H9 (cell line): ENCODE results near the gene GPR176. TPM values are rescaled to one million over a fixed set of nuclear protein-coding genes. Genes with fewer than 3 reads are reported as not detected.

Experiments
- DNase-seq: peaks from one replicate; pipeline ENCODE4 v3.0.0-alpha.2; 2017
- H2AFZ ChIP-seq: one replicate; pipeline ENCODE4 v1.6.1; 2013; ENCODE audit warnings: mild to moderate bottlenecking, low read length, control low read depth, moderate library complexity
- H2AK5ac ChIP-seq: 2 replicates; pipeline ENCODE4 v1.6.1; 2013; ENCODE audit warnings: low read length, control low read depth, mixed read lengths; ENCODE audit not compliant: insufficient read length
- H2BK120ac ChIP-seq: one replicate; pipeline ENCODE4 v1.6.1; 2013; ENCODE audit warnings: low read depth, mild to moderate bottlenecking, low read length, control low read depth, inconsistent platforms; ENCODE audit not compliant: poor library complexity, severe bottlenecking
- H2BK12ac ChIP-seq: 2 replicates; pipeline ENCODE4 v1.6.1; 2013; ENCODE audit warnings: low read length, control low read depth, mixed read lengths, low read depth; ENCODE audit not compliant: insufficient read length
- H2BK15ac ChIP-seq: 2 replicates; pipeline ENCODE4 v1.6.1; 2013; ENCODE audit warnings: low read depth, low read length, control low read depth
- H2BK20ac ChIP-seq: one replicate; pipeline ENCODE4 v1.6.1; 2013; ENCODE audit warnings: low read depth, mild to moderate bottlenecking, low read length, control low read depth, inconsistent platforms; ENCODE audit not compliant: poor library complexity, severe bottlenecking
- H2BK5ac ChIP-seq: 2 replicates; pipeline ENCODE4 v1.6.1; 2013; ENCODE audit warnings: low read length, control low read depth, mixed read lengths; ENCODE audit not compliant: insufficient read length
- H3K14ac ChIP-seq: 2 replicates; pipeline ENCODE4 v1.6.1; 2013; ENCODE audit warnings: low read length, control low read depth; ENCODE audit not compliant: insufficient read depth
- H3K18ac ChIP-seq: 2 replicates; pipeline ENCODE4 v1.6.1; 2013; ENCODE audit warnings: low read depth, mild to moderate bottlenecking, mixed read lengths, low read length, control low read depth; ENCODE audit not compliant: insufficient read length
- H3K23ac ChIP-seq: 2 replicates; pipeline ENCODE4 v1.6.1; 2013; ENCODE audit warnings: low read length, control low read depth, mixed read lengths, low read depth; ENCODE audit not compliant: insufficient read length
- H3K23me2 ChIP-seq: 2 replicates; pipeline ENCODE4 v1.6.1; 2013; ENCODE audit warnings: low read depth, mild to moderate bottlenecking, mixed read lengths, low read length, control low read depth; ENCODE audit not compliant: insufficient read length, poor library complexity, severe bottlenecking
- H3K27ac ChIP-seq: 2 replicates; pipeline ENCODE4 v1.5.1; 2013; ENCODE audit warnings: low read length, control low read depth, mixed read lengths, low read depth; ENCODE audit not compliant: insufficient read length
- H3K27me3 ChIP-seq: 2 replicates; pipeline ENCODE4 v1.6.1; 2013; ENCODE audit warnings: low read length, control low read depth, inconsistent platforms; ENCODE audit not compliant: insufficient read depth
- H3K4ac ChIP-seq: 2 replicates; pipeline ENCODE4 v1.6.1; 2013; ENCODE audit warnings: low read depth, mild to moderate bottlenecking, control low read depth, inconsistent platforms, low read length, moderate library complexity
- H3K4me1 ChIP-seq: 2 replicates; pipeline ENCODE4 v1.6.1; 2013; ENCODE audit warnings: low read length, control low read depth, inconsistent platforms; ENCODE audit not compliant: insufficient read depth
- H3K4me2 ChIP-seq: 2 replicates; pipeline ENCODE4 v1.6.1; 2013; ENCODE audit warnings: low read length, control low read depth, mixed read lengths; ENCODE audit not compliant: insufficient read length, insufficient read depth
- H3K56ac ChIP-seq: 2 replicates; pipeline ENCODE4 v1.6.1; 2013; ENCODE audit warnings: low read depth, mild to moderate bottlenecking, mixed read lengths, low read length, control low read depth; ENCODE audit not compliant: insufficient read length
- H3K79me1 ChIP-seq: 2 replicates; pipeline ENCODE4 v1.6.1; 2013; ENCODE audit warnings: low read depth, mild to moderate bottlenecking, moderate library complexity, low read length, control low read depth, inconsistent platforms; ENCODE audit not compliant: insufficient read depth, poor library complexity, severe bottlenecking
- H3K79me2 ChIP-seq: 2 replicates; pipeline ENCODE4 v1.6.1; 2013; ENCODE audit warnings: low read length, control low read depth, inconsistent platforms; ENCODE audit not compliant: insufficient read depth
- H3K9ac ChIP-seq: 2 replicates; pipeline ENCODE4 v1.6.1; 2013; ENCODE audit warnings: low read length, control low read depth, mixed read lengths; ENCODE audit not compliant: insufficient read length; ENCODE audit errors: extremely low read depth
- H3K9me3 ChIP-seq: one replicate; pipeline ENCODE4 v1.6.1; 2013; ENCODE audit warnings: low read depth, low read length, inconsistent platforms; ENCODE audit not compliant: control insufficient read depth
- H3T11ph ChIP-seq: one replicate; pipeline ENCODE4 v1.6.1; 2013; ENCODE audit warnings: mild to moderate bottlenecking, low read length, control low read depth, inconsistent platforms
- H4K20me1 ChIP-seq: one replicate; pipeline ENCODE4 v1.6.1; 2013; ENCODE audit not compliant: control insufficient read depth, insufficient read length, insufficient read depth
- H4K5ac ChIP-seq: 2 replicates; pipeline ENCODE4 v1.6.1; 2013; ENCODE audit warnings: low read depth, mild to moderate bottlenecking, mixed read lengths, low read length, control low read depth; ENCODE audit not compliant: insufficient read length
- H4K8ac ChIP-seq: replicated peaks from 2 replicates; pipeline ENCODE4 v1.6.1; 2013; ENCODE audit warnings: low read length, control low read depth, mixed read lengths, low read depth; ENCODE audit not compliant: insufficient read length
- H4K91ac ChIP-seq: 2 replicates; pipeline ENCODE4 v1.6.1; 2013; ENCODE audit warnings: low read depth, mild to moderate bottlenecking, moderate library complexity, mixed read lengths, low read length, control low read depth; ENCODE audit not compliant: insufficient read length
- H3K27ac Mint-ChIP-seq, 3 experiments: 2 replicates in 2 of 3; 3 replicates in 1 of 3; pipeline ENCODE4 v1.8.0; 2020 to 2021; ENCODE audit warnings: mixed read lengths in 3 of 3, mild to moderate bottlenecking in 1 of 3, moderate library complexity in 1 of 3
- H3K27me3 Mint-ChIP-seq: 2 replicates; pipeline ENCODE4 v1.8.0; 2021; ENCODE audit warnings: low read depth, mild to moderate bottlenecking, moderate library complexity, mixed read lengths
- H3K36me3 Mint-ChIP-seq, 3 experiments: 2 replicates in 2 of 3; 3 replicates in 1 of 3; pipeline ENCODE4 v1.8.0; 2020 to 2021; ENCODE audit warnings: low read depth in 3 of 3, mixed read lengths in 3 of 3; ENCODE audit not compliant: insufficient read depth in 1 of 3
- H3K4me1 Mint-ChIP-seq, 2 experiments: 2 replicates each; pipeline ENCODE4 v1.8.0; 2020; ENCODE audit warnings: mixed read lengths in 2 of 2
- H3K4me3 Mint-ChIP-seq, 2 experiments: 2 replicates in 1 of 2; 3 replicates in 1 of 2; pipeline ENCODE4 v1.8.0; 2020 to 2021; ENCODE audit warnings: mild to moderate bottlenecking in 2 of 2, mixed read lengths in 2 of 2, moderate library complexity in 1 of 2
- H3K9me3 Mint-ChIP-seq, 2 experiments: 2 replicates in 1 of 2; 3 replicates in 1 of 2; pipeline ENCODE4 v1.8.0; 2020; ENCODE audit warnings: mild to moderate bottlenecking in 2 of 2, mixed read lengths in 2 of 2, moderate library complexity in 1 of 2
- WGBS: extraction: QIAGEN DNeasy Blood & Tissue Kit; methylation state at CpG from one replicate; pipeline ENCODE4 v1.1.7; 2013; ENCODE audit warnings: missing lambda C conversion rate, low lambda C conversion rate, mixed read lengths; ENCODE audit not compliant: insufficient read length; ENCODE audit errors: extremely low coverage; 5-methylcytosine and 5-hydroxymethylcytosine counted together
- total RNA-seq: library from RNA; stranded (reverse); gene quantifications from 2 replicates; pipeline ENCODE4 v1.2.1, GENCODE V29; 2021
- TF ChIP-seq, protein P1 (sequence below): fragments of 200-600 bp; sonication (generic); conservative IDR thresholded peaks from 3 replicates; pipeline ENCODE4 v1.8.0; 2021; ENCODE audit warnings: antibody characterized with exemption, mild to moderate bottlenecking

The GPR176 gene
- total RNA-seq, 1 experiment from 2014 or later, result 132 TPM

DNA sequence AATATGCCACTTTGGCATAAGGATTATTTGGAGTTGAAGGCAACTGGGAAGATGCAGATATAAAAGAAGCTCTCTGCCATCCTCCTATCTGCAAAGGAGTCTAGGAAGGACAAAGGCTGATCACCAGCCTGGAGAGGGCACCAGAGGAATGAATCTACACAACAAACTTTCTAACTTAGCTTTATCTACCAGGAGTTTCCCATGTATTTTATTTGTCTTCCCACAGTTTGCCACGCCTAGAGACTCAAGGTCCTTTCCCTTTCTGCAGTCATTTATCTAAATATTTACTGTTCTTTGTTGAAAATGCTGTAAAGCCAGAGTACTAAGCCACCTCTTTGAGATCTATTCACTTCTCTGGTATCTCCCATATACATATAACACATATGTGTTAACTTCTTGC, 32.2 kb downstream of the GPR176 start:
- Histone ChIP-seq H3K4me1 (peaks cover 38% of the 10 kb centered on the region), H3K4ac (no peak overlapping the region), H4K8ac (no peak overlapping the region), H3K79me1 (peaks cover 2% of the 10 kb centered on the region), H3K9ac (peak overlapping the region; percentile 31), H2AFZ (no peak overlapping the region), H4K91ac (no peak overlapping the region), H3K23ac (no peak overlapping the region), H2BK5ac (no peak overlapping the region), H3K4me2 (peak overlapping the region; percentile 0), H2BK12ac (no peak overlapping the region), H2BK15ac (no peak overlapping the region), H3K14ac (no peak overlapping the region; the same call in 1 of the 2 replicates), H2BK120ac (no peak overlapping the region), H3K9me3 (no peaks in the 10 kb centered on the region), H4K20me1 (no peaks in the 10 kb centered on the region), H4K5ac (no peak overlapping the region), H3T11ph (no peak overlapping the region), H3K23me2 (no peaks in the 10 kb centered on the region), H2BK20ac (no peak overlapping the region), H3K18ac (peak overlapping the region; percentile 71), H3K27ac (peak overlapping the region; percentile 95), H3K27me3 (no peaks in the 10 kb centered on the region), H2AK5ac (no peak overlapping the region), H3K56ac (peak overlapping the region; percentile 70), H3K79me2 (peaks cover 24% of the 10 kb centered on the region; the same call in 1 of the 2 replicates)
- WGBS, result no CpG with 5 or more reads among the region's 1 CpG
- Mint-ChIP-seq H3K27me3 (no peaks in the 10 kb centered on the region), H3K36me3 (peaks cover 20 to 22% (median 21%) of the 10 kb centered on the region in 3 experiments), H3K9me3 (no peaks in the 10 kb centered on the region), H3K4me3 (peak overlapping the region in 1 of 2 experiments; percentile 61; a peak in 3 of 5 replicates), H3K4me1 (peaks cover 84 to 88% of the 10 kb centered on the region in 2 experiments), H3K27ac (peak overlapping the region; percentile 97 to 100 (median 100))
- peak; percentile 47 for DNase-seq
- TF ChIP-seq, protein P1, sequence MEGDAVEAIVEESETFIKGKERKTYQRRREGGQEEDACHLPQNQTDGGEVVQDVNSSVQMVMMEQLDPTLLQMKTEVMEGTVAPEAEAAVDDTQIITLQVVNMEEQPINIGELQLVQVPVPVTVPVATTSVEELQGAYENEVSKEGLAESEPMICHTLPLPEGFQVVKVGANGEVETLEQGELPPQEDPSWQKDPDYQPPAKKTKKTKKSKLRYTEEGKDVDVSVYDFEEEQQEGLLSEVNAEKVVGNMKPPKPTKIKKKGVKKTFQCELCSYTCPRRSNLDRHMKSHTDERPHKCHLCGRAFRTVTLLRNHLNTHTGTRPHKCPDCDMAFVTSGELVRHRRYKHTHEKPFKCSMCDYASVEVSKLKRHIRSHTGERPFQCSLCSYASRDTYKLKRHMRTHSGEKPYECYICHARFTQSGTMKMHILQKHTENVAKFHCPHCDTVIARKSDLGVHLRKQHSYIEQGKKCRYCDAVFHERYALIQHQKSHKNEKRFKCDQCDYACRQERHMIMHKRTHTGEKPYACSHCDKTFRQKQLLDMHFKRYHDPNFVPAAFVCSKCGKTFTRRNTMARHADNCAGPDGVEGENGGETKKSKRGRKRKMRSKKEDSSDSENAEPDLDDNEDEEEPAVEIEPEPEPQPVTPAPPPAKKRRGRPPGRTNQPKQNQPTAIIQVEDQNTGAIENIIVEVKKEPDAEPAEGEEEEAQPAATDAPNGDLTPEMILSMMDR, result peak; percentile 54
